Uterus (tissue), 4 donors: ENCODE data around the gene ATP5IF1. TPM values are rescaled to one million over a fixed set of nuclear protein-coding genes. Genes with fewer than 3 reads are reported as not detected.

Source experiments
- DNase-seq, 2 donors: peaks; one replicate each; pipeline ENCODE4 v3.0.0-alpha.2; 2019 to 2020
- H3K27ac ChIP-seq, 2 donors: fragments of 200-600 bp; sonication (generic); 1 replicate in 1 of 2; 2 replicates in 1 of 2; pipeline ENCODE4 v1.5.1; 2016 to 2018
- H3K27me3 ChIP-seq, 2 donors: fragments of 200-600 bp; sonication (generic); one replicate each; pipeline ENCODE4 v1.5.1; 2018 to 2019; ENCODE audit warnings: control low read depth in 1 of 2
- H3K36me3 ChIP-seq, 2 donors: fragments of 200-600 bp; sonication (generic); one replicate each; pipeline ENCODE4 v1.5.1; 2019; ENCODE audit warnings: control low read depth in 1 of 2
- H3K4me1 ChIP-seq, 2 donors: fragments of 200-600 bp; sonication (generic); one replicate each; pipeline ENCODE4 v1.5.1; 2018 to 2019; ENCODE audit warnings: control low read depth in 1 of 2
- H3K4me3 ChIP-seq, 2 donors: fragments of 200-600 bp; sonication (generic); 1 replicate in 1 of 2; 2 replicates in 1 of 2; pipeline ENCODE4 v1.5.1; 2018 to 2019; ENCODE audit warnings: mild to moderate bottlenecking in 1 of 2
- H3K9me3 ChIP-seq, 2 donors: fragments of 200-600 bp; sonication (generic); one replicate each; pipeline ENCODE4 v1.5.1; 2019; ENCODE audit warnings: control low read depth in 1 of 2
- POLR2A ChIP-seq, 2 donors: fragments of 450-650 bp; IDR thresholded peaks; one replicate each; pipeline ENCODE4 v1.6.1; 2016; ENCODE audit warnings: antibody characterized with exemption in 2 of 2, mild to moderate bottlenecking in 1 of 2, moderate library complexity in 1 of 2
- intact Hi-C: fragments of 100-400 bp; cut with DNase I; formaldehyde crosslinking; loops from one replicate; pipeline ENCODE4 v1.15.1; 2023; ENCODE audit warnings: low total_unique reads
- total RNA-seq, 4 donors: library from RNA; depleted of rRNA in 3 of 4; stranded (reverse); fragments of >200 nt in 3 of 4; gene quantifications; one replicate each; pipeline versions ENCODE4 v1.1.0 to v1.2.4, GENCODE V29; 2014 to 2023
- TF ChIP-seq, protein P1 (sequence below), 4 experiments: fragments of 200-600 bp in 2 of 4; fragments of 450-650 bp in 2 of 4; sonication (generic) in 2 of 4; IDR thresholded peaks; one replicate each; pipeline ENCODE4 v1.5.1; 2016 to 2019; ENCODE audit warnings: antibody characterized with exemption in 4 of 4, mild to moderate bottlenecking in 2 of 4, moderate library complexity in 1 of 4
- donor health status: DM: yes; HTN: yes; CAD: no.

ATP5IF1 gene
- total RNA-seq, 4 donors from 2014 or later, result 57.1 to 103 (median 82.2) TPM

DNA sequence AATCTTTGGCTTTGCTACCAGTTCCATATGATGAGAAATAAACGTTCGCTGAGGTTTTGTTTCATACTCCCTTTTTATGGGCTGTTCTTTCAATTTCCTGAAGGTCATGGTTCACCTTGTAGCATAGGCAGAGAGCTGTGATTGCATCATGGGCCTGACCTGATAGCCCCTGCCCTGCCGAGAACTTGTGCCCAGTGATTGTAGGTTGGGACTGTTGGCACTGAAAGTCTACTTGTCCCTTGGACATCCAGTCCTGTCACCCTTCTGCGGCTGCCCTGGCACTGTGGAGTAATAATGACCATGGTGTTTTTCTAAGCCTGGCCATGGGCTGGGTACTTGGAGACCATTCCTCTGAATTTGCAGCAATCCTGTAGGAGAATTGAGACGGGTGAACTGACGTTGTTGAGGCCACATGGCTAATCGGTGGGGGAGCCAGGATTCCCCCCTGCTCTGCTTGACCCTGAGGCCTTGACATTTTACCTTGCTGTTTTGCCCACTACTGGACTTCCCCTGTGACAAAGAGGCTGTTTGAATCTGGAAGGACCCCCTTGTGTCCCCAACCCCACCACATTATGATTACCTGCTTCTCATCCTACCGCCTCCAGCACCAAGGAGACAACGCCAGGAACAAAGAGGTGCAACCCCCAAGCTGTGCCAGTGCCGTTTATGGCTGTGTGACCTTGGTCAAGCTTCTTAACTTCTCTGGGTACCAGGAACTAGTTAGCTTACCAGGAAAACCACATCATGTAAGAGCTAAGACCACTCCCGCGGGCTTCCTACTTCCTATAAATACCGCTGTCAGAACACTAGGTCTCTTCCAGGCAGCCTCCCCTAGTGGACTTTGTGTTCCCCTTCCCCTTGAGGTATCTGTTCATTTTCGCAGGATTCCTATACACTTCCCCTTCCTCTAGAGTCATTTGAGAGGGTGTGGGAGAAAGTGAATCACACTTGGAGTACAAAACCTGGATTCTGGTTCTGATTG lies 46.8 kb downstream of the ATP5IF1 start:
- no peaks in the 10 kb centered on the region for H3K36me3 ChIP-seq
- H3K4me1 ChIP-seq, result no peaks in the 10 kb centered on the region
- TF ChIP-seq, protein P1, sequence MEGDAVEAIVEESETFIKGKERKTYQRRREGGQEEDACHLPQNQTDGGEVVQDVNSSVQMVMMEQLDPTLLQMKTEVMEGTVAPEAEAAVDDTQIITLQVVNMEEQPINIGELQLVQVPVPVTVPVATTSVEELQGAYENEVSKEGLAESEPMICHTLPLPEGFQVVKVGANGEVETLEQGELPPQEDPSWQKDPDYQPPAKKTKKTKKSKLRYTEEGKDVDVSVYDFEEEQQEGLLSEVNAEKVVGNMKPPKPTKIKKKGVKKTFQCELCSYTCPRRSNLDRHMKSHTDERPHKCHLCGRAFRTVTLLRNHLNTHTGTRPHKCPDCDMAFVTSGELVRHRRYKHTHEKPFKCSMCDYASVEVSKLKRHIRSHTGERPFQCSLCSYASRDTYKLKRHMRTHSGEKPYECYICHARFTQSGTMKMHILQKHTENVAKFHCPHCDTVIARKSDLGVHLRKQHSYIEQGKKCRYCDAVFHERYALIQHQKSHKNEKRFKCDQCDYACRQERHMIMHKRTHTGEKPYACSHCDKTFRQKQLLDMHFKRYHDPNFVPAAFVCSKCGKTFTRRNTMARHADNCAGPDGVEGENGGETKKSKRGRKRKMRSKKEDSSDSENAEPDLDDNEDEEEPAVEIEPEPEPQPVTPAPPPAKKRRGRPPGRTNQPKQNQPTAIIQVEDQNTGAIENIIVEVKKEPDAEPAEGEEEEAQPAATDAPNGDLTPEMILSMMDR (IDR thresholded peaks at IDR 0.05), result no peak
- TF ChIP-seq POLR2A (IDR thresholded peaks at IDR 0.05), result no peak
- no peaks in the 10 kb centered on the region for H3K9me3 ChIP-seq
- intact Hi-C loops, result no loop called here
- no peak overlapping the region for H3K4me3 ChIP-seq
- H3K27ac ChIP-seq, result peak overlapping the region in 1 of 2 donors; percentile 35
- no peaks in the 10 kb centered on the region for H3K27me3 ChIP-seq
- DNase-seq, result no peak

DNA sequence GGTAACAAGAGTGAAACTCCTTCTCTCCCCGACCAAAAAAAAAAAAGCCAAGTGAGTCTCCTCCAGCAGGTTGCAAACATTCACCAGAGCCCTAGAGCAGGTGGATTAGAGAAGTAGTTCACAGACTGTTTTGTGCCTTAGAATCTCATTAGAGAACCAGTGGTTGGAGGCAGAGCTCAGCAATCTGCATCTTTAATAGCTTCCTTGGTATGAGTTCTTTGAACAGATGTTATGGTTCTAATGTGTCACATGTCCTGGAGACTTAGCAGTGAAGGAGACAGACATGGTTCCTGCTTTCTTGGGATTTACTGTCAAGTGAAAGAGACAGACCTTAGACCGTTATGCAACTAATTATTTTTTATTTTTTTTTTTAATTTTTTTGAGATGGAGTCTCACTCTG lies 50.2 kb downstream of the ATP5IF1 start:
- intact Hi-C loops, result no loop called here
- H3K27ac ChIP-seq, result no peak overlapping the region
- H3K4me3 ChIP-seq, result no peak overlapping the region
- H3K9me3 ChIP-seq, result no peaks in the 10 kb centered on the region
- no peaks in the 10 kb centered on the region for H3K27me3 ChIP-seq
- H3K4me1 ChIP-seq, result no peaks in the 10 kb centered on the region
- no peak for DNase-seq
- H3K36me3 ChIP-seq, result no peaks in the 10 kb centered on the region
- TF ChIP-seq, protein P1 (IDR thresholded peaks at IDR 0.05), result no peak
- no peak for TF ChIP-seq POLR2A (IDR thresholded peaks at IDR 0.05)

Other genes with a start within 250 kb of the ATP5IF1 start
- gene EYA3, start 147.5 kb upstream of the ATP5IF1 start, total RNA-seq, result 10 to 100 TPM in 3 of 4 donors, 1 to 10 TPM in 1; 7.2 to 30.4 (median 13.1) TPM
- gene PTAFR, start 59.4 kb upstream of the ATP5IF1 start, total RNA-seq, result 1 to 10 TPM in 3 of 4 donors, under 1 TPM in 1; under 0.01 to 7.1 (median 1.9) TPM
- gene DNAJC8, start 3.1 kb upstream of the ATP5IF1 start, total RNA-seq, result 10 to 100 TPM; 24.3 to 90.9 (median 56.2) TPM
- 10 to 100 TPM in 1 of 4 donors, 1 to 10 TPM in 3; 4.9 to 15.9 (median 7.9) TPM for gene SESN2, start 23.4 kb downstream of the ATP5IF1 start, total RNA-seq
- 10 to 100 TPM in 3 of 4 donors, 1 to 10 TPM in 1; 5.0 to 48.2 (median 17.5) TPM for gene MED18, start 92.9 kb downstream of the ATP5IF1 start, total RNA-seq
- gene PHACTR4, start 133.6 kb downstream of the ATP5IF1 start, total RNA-seq, result 10 to 100 TPM in 3 of 4 donors, 1 to 10 TPM in 1; 9.0 to 45.2 (median 24.3) TPM